B cell (primary cell): ENCODE results near the gene SELENBP1. TPM values are rescaled to one million over a fixed set of nuclear protein-coding genes. Genes with fewer than 3 reads are reported as not detected.
"Not testable (repeated sequence)": the region's sequence is repeated elsewhere in the genome, so short reads cannot be mapped to it uniquely, and the experiment has no call there.

Experiments used
- ATAC-seq: fragments of 200-7000 bp; cut with Tn5 transposase; one replicate; pipeline ENCODE4 v1.10.0; 2021; ENCODE audit warnings: low read depth, mild to moderate bottlenecking, moderate number of reproducible peaks, moderate library complexity
- CTCF ChIA-PET: fragments of 350-600 bp; sonication (Branson Sonifier 250); formaldehyde crosslinking; loops from one replicate; lab custom pipeline; 2021; ENCODE audit warnings: antibody characterized with exemption, inconsistent platforms; lab: Charles Lee
- POLR2A ChIA-PET: fragments of 350-600 bp; sonication (Branson Sonifier 250); formaldehyde crosslinking; loops from one replicate; lab custom pipeline; 2021; ENCODE audit warnings: antibody characterized with exemption; lab: Charles Lee
- DNase-seq: peaks from one replicate; pipeline ENCODE4 v3.0.0; 2013
- H2AFZ ChIP-seq: 2 replicates; pipeline ENCODE4 v1.6.1; 2012; ENCODE audit warnings: mild to moderate bottlenecking, low read depth, low read length; ENCODE audit not compliant: insufficient read depth, poor library complexity, severe bottlenecking
- H3K27ac ChIP-seq, 2 donors: 1 replicate in 1 of 2; 2 replicates in 1 of 2; pipeline ENCODE4 v1.5.1; 2012 to 2013; ENCODE audit warnings: low read length in 2 of 2, mild to moderate bottlenecking in 2 of 2, moderate library complexity in 1 of 2
- H3K27me3 ChIP-seq, 4 experiments: fragments of 200-600 bp in 1 of 4; sonication (generic) in 1 of 4; replicated peaks in 1 of 4; 1 replicate in 2 of 4; 2 replicates in 2 of 4; pipeline versions ENCODE4 v1.6.1 to v1.7.0; 2013 to 2016; ENCODE audit warnings: low read length in 3 of 4, mild to moderate bottlenecking in 2 of 4, mixed read lengths in 1 of 4, moderate library complexity in 1 of 4; ENCODE audit not compliant: insufficient read depth in 4 of 4, control insufficient read depth in 3 of 4; ENCODE audit errors: control extremely low read depth in 1 of 4
- H3K36me3 ChIP-seq, 2 experiments: replicated peaks in 1 of 2; 1 replicate in 1 of 2; 2 replicates in 1 of 2; pipeline versions ENCODE4 v1.6.1 to v1.7.1; 2013; ENCODE audit warnings: low read length in 1 of 2; ENCODE audit not compliant: insufficient read depth in 2 of 2, control insufficient read depth in 1 of 2; ENCODE audit errors: control extremely low read depth in 1 of 2, extremely low read depth in 1 of 2
- H3K4me1 ChIP-seq, 2 donors: fragments of 200-600 bp in 1 of 2; sonication (generic) in 1 of 2; 1 replicate in 1 of 2; 2 replicates in 1 of 2; pipeline versions ENCODE4 v1.5.1 to v1.6.1; 2013 to 2017; ENCODE audit warnings: low read length in 2 of 2; ENCODE audit not compliant: control insufficient read depth in 2 of 2, insufficient read depth in 2 of 2
- H3K4me2 ChIP-seq: replicated peaks from 2 replicates; pipeline ENCODE3; 2012; ENCODE audit warnings: mild to moderate bottlenecking, low read depth, low read length; ENCODE audit not compliant: poor library complexity, severe bottlenecking
- H3K4me3 ChIP-seq, 5 experiments: fragments of 200-600 bp in 1 of 5; sonication (generic) in 1 of 5; 1 replicate in 3 of 5; 2 replicates in 2 of 5; pipeline versions ENCODE4 v1.5.1 to v1.7.0; 2011 to 2016; ENCODE audit warnings: low read length in 4 of 5, mild to moderate bottlenecking in 4 of 5, low read depth in 2 of 5, control low read depth in 1 of 5, moderate library complexity in 1 of 5; ENCODE audit not compliant: insufficient read depth in 1 of 5; ENCODE audit errors: control extremely low read depth in 1 of 5, extremely low read depth in 1 of 5
- H3K79me2 ChIP-seq: fragments of 200-600 bp; sonication (generic); one replicate; pipeline ENCODE4 v1.6.0; 2016; ENCODE audit warnings: low read length; ENCODE audit not compliant: control insufficient read depth, insufficient read depth
- H3K9ac ChIP-seq: fragments of 200-600 bp; sonication (generic); 2 replicates; pipeline ENCODE4 v1.6.1; 2017; ENCODE audit warnings: mild to moderate bottlenecking, low read length, moderate library complexity
- H3K9me3 ChIP-seq, 3 donors: one replicate each; pipeline versions ENCODE4 v1.6.1 to v1.7.1; 2013; ENCODE audit warnings: low read length in 2 of 3; ENCODE audit not compliant: control insufficient read depth in 2 of 3, insufficient read depth in 1 of 3; ENCODE audit errors: control extremely low read depth in 1 of 3
- H4K20me1 ChIP-seq: 2 replicates; pipeline ENCODE4 v1.6.0; 2012; ENCODE audit warnings: mild to moderate bottlenecking, low read length; ENCODE audit not compliant: insufficient read depth, control insufficient read depth, poor library complexity, severe bottlenecking
- H3K27ac Mint-ChIP-seq: one replicate; pipeline ENCODE4 v1.8.0; 2021; ENCODE audit warnings: mixed read lengths
- H3K27me3 Mint-ChIP-seq: one replicate; pipeline ENCODE4 v1.8.0; 2021; ENCODE audit warnings: mixed read lengths
- H3K4me1 Mint-ChIP-seq: one replicate; pipeline ENCODE4 v1.8.0; 2021; ENCODE audit warnings: mixed read lengths
- H3K4me3 Mint-ChIP-seq: one replicate; pipeline ENCODE4 v1.8.0; 2021; ENCODE audit warnings: mixed read lengths
- H3K9me3 Mint-ChIP-seq: one replicate; pipeline ENCODE4 v1.8.0; 2022; ENCODE audit warnings: mixed read lengths; ENCODE audit not compliant: insufficient read depth
- EZH2 ChIP-seq: IDR thresholded peaks from 2 replicates; pipeline ENCODE4 v1.6.1; 2012; ENCODE audit warnings: borderline replicate concordance, low read depth, mild to moderate bottlenecking, moderate library complexity, low read length; ENCODE audit not compliant: insufficient read depth, poor library complexity, severe bottlenecking
- WGBS: methylation state at CpG from one replicate; pipeline ENCODE4 v1.1.5; 2013; ENCODE audit warnings: missing lambda C conversion rate; ENCODE audit not compliant: insufficient coverage; 5-methylcytosine and 5-hydroxymethylcytosine counted together
- intact Hi-C: fragments of 100-400 bp; cut with micrococcal nuclease; formaldehyde crosslinking; loops from one replicate; pipeline ENCODE4 v1.10.0; 2022
- polyA plus RNA-seq: library from polyadenylated mRNA; depleted of rRNA; stranded (reverse); fragments of >200 nt; gene quantifications from 2 replicates; pipeline ENCODE4 v1.2.3, GENCODE V29; 2012
- total RNA-seq, 2 donors: library from RNA; stranded (reverse); fragments of 120-200 nt in 1 of 2; gene quantifications; 1 replicate in 1 of 2; 2 replicates in 1 of 2; pipeline versions ENCODE4 v1.2.3 to v1.2.4, GENCODE V29; 2013 to 2022
- TF ChIP-seq, protein P1 (sequence below): fragments of 200-600 bp; IDR thresholded peaks from one replicate; pipeline ENCODE4 v1.8.0; 2022; ENCODE audit warnings: antibody characterized with exemption, mild to moderate bottlenecking

Gene SELENBP1
- total and polyA plus RNA-seq, 2 donors (not counting 1 experiment from before 2014, with no cell fraction given), result 0.37 TPM; not detected in 1

DNA sequence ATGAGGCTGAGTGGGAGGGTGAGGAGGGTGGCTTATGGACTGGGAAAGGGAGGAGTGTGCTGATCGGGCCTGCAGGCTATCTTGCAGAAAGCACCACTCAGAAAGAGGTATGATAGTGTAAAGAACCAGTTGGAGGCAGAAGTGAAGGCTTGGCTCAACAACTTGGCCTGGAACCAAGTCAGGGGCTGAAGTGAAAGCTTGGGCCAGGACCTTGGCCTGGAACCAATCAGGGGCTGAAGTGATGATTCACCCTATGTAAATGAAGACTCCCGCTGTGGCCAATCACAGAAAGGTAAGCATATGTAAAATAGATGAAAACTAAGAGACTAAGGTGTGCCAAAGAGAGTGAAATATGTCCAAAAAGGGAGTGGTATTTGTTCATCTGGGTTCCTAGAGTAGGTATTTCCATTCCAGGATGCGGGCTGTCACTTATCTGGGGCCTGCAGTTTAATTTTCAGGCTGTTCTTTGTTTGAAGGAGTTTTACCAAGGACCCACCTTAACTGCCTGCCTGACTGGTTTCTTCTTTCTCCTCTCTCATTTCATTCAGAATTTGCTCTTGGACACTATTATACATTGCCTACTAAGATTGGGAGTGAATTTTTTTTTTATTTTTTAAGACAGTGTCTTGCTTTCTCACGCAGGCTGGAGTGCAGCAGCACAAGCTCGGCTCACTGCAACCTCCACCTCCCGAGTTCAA is 20.3 kb downstream of the SELENBP1 start:
- H2AFZ ChIP-seq, result no peak overlapping the region
- intact Hi-C loops, result no loop called here
- DNase-seq, result no peak
- H3K4me3 ChIP-seq, result no peak overlapping the region
- peaks cover 14% of the 10 kb centered on the region for H3K79me2 ChIP-seq
- no peak overlapping the region for H3K4me2 ChIP-seq
- peaks cover 12% of the 10 kb centered on the region for H3K4me1 Mint-ChIP-seq
- 100% methylated on average over 5 of the region's 6 CpGs for WGBS
- H3K27ac ChIP-seq, result no peak overlapping the region
- ATAC-seq, result no peak
- no peaks in the 10 kb centered on the region for H4K20me1 ChIP-seq
- no peak overlapping the region for H3K4me3 Mint-ChIP-seq
- H3K4me1 ChIP-seq, result peaks cover 10 to 14% of the 10 kb centered on the region in 2 donors
- no peaks in the 10 kb centered on the region for H3K9me3 Mint-ChIP-seq
- H3K9ac ChIP-seq, result no peak overlapping the region
- no peaks in the 10 kb centered on the region for H3K36me3 ChIP-seq
- CTCF ChIA-PET, result interaction anchor here (3.4 kb wide), 1 partner anchor 12 kb away, joined by 23 read pairs; no protein-coding TSS in a partner anchor
- H3K9me3 ChIP-seq, result peaks cover 0 to 19% (median 4%) of the 10 kb centered on the region in 3 donors
- no peaks in the 10 kb centered on the region for H3K27me3 Mint-ChIP-seq
- no peak overlapping the region for H3K27ac Mint-ChIP-seq
- TF ChIP-seq, protein P1, sequence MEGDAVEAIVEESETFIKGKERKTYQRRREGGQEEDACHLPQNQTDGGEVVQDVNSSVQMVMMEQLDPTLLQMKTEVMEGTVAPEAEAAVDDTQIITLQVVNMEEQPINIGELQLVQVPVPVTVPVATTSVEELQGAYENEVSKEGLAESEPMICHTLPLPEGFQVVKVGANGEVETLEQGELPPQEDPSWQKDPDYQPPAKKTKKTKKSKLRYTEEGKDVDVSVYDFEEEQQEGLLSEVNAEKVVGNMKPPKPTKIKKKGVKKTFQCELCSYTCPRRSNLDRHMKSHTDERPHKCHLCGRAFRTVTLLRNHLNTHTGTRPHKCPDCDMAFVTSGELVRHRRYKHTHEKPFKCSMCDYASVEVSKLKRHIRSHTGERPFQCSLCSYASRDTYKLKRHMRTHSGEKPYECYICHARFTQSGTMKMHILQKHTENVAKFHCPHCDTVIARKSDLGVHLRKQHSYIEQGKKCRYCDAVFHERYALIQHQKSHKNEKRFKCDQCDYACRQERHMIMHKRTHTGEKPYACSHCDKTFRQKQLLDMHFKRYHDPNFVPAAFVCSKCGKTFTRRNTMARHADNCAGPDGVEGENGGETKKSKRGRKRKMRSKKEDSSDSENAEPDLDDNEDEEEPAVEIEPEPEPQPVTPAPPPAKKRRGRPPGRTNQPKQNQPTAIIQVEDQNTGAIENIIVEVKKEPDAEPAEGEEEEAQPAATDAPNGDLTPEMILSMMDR, result no peak
- TF ChIP-seq EZH2, result no peak
- POLR2A ChIA-PET, result interaction anchor here (0.7 kb wide), 1 partner anchor 255 kb away, joined by 5 read pairs; no protein-coding TSS in a partner anchor
- H3K27me3 ChIP-seq, result no peaks in the 10 kb centered on the region

DNA sequence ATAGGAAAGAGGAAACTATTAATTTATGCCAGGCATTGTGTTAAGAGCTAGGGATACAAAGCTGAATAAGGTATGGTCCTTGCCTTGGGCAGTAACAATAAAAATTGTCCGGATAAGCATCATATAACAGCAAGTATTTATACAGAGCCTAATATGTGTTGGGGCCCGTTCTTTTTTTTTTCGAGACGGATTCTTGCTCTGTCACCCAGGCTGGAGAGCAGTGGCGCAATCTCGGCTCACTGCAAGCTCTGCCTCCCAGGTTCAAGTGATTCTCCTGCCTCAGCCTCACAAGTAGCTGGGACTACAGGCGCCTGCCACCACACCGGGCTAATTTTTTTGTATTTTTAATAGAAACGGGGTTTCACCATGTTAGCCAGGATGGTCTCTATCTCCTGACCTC is 22.2 kb downstream of the SELENBP1 start:
- DNase-seq, H3K9me3 Mint-ChIP-seq, H3K27me3 ChIP-seq, H3K4me3 ChIP-seq, H3K4me2 ChIP-seq, H4K20me1 ChIP-seq, H3K4me3 Mint-ChIP-seq, H3K9ac ChIP-seq, H3K27ac ChIP-seq, H3K27me3 Mint-ChIP-seq, intact Hi-C loops, H3K36me3 ChIP-seq, ATAC-seq, H3K27ac Mint-ChIP-seq, H2AFZ ChIP-seq: not testable (repeated sequence)
- H3K4me1 ChIP-seq, result peaks cover 20 to 26% of the 10 kb centered on the region in 2 donors
- H3K9me3 ChIP-seq, result peaks cover 0 to 19% (median 4%) of the 10 kb centered on the region in 3 donors
- WGBS, result 95% methylated on average over 4 of the region's 9 CpGs
- CTCF ChIA-PET, result interaction anchor here (0.9 to 3.4 kb wide), 5 partner anchors 10 to 52 kb away, joined by 3 to 23 read pairs (median 3); no protein-coding TSS in a partner anchor
- POLR2A ChIA-PET, result interaction anchor here (0.6 kb wide), 1 partner anchor 152 kb away, joined by 3 read pairs; no protein-coding TSS in a partner anchor
- peaks cover 30% of the 10 kb centered on the region for H3K79me2 ChIP-seq
- H3K4me1 Mint-ChIP-seq, result peaks cover 29% of the 10 kb centered on the region
